Measurements from ENCODE around the gene PEAK3.

The PEAK3 gene

DNA sequence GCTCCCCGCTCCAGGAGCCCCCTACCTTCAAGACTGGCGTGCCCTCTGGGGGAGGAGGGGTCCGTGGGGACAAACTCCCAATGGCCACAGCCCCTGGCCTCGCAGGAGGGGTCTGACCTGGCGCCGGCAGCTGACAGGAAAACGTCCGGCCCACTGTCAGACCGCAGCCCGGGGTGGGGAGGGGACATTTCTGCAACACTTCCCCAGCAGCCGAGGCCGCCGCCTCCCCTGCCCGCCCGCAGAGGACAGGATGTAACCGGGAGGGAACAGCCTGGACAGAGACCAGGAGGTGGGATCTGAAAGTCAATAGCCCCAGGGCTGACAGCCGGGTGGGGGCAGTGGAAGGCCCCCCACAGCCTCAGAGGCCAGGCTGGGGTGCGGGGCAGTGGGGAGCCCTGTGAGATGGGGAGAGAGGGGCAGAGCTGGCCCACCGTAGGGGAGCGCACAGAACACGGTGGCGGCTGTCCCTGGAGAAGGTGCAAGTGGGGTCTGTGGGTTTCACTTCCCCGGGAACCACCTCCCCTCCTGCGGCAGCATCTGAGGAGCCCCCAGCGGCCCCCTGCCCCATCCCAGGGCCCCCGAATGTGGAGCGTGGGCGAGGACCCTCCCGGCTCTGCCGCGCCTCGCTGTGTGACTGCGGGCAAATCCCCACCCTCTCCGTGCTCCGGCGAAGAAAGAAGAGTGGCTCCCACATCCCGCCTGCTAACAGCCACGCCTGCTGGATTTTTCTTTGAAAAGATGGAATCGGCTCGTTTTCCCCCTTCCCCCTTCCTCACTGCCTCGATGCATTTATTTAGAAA is at the start of gene PEAK3:
Gene PEAK3 (minus strand): TSS at position 114 of the 800 bp plus-strand sequence. CDS start 1,244 bp downstream, outside the sequence.
- no peak for TF ChIP-seq GATA1 (IDR thresholded peaks at IDR 0.05; ENCODE audit: low read depth, low read length)
- TF ChIP-seq POLR2A (IDR thresholded peaks at IDR 0.05; ENCODE audit: low read length), result no peak
- no peak for DNase-seq

DNA sequence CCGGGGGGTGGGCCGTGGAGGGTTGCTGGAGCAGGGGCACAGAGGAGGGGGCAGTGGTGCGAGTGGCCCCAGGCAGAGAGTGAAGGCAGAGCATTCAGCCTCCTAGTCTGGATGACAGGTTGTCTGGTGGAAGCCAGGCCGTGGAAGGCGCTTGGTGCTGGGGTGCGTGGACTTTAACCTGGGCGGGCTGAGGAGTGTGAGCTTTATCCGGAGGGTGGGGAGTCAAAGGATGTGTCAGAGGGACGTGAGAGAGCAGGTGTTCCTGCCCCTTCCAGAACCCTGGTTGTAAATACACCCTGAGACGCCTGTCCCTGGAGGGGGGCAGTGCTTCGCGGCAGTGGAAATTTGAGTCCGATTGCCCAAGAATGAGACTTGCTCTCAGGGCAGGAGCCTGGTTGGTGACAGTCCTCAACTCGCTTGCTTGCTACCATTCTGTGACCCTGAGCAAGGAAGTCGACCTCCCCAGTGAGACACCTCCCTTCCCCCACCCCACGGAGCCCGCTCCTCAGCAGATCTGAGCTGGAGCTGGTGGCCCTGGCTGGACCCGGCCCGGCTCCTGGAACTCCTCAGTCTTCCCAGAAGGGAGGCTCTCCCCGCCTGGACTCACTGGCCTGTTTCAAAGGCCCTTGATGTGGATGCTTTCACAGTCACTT is 48.8 kb upstream of the PEAK3 start:
- TF ChIP-seq GATA1 (IDR thresholded peaks at IDR 0.05; ENCODE audit: low read depth, low read length) (no peak), POLR2A (IDR thresholded peaks at IDR 0.05; ENCODE audit: low read length) (no peak)
- peak in 1 of 2 experiments; percentile 37 for DNase-seq

DNA sequence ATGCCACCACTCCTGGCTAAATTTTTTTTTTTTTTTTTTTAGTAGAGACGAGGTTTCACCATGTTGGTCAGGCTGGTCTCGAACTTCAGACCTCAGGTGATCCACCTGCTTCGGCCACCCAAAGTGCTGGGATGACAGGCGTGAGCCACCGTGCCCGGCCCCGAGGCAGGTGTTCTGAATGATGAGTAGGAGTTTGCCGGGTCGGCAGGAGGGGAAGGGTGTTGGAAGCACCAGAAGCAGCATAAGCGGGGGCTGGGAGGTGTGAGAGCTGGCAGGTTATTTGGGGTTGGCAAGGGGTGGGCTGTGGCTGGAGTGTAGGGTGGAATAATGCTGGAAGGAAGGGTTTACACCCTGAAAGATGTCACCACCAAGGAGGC is 48.3 kb upstream of the PEAK3 start:
- DNase-seq, result no peak
- TF ChIP-seq POLR2A (IDR thresholded peaks at IDR 0.05; ENCODE audit: low read length) (no peak), GATA1 (IDR thresholded peaks at IDR 0.05; ENCODE audit: low read depth, low read length) (no peak)

GRCh38 chr19:2329501-2329916 is 47.5 kb upstream of the PEAK3 start:
- DNase-seq, result no peak
- TF ChIP-seq GATA1 (IDR thresholded peaks at IDR 0.05; ENCODE audit: low read depth, low read length) (no peak), POLR2A (IDR thresholded peaks at IDR 0.05; ENCODE audit: low read length) (no peak)

GRCh38 chr19:2329149-2329478 is 47.1 kb upstream of the PEAK3 start:
- TF ChIP-seq GATA1 (IDR thresholded peaks at IDR 0.05; ENCODE audit: low read depth, low read length), result no peak
- peak in 1 of 2 experiments; percentile 51 for DNase-seq

DNA sequence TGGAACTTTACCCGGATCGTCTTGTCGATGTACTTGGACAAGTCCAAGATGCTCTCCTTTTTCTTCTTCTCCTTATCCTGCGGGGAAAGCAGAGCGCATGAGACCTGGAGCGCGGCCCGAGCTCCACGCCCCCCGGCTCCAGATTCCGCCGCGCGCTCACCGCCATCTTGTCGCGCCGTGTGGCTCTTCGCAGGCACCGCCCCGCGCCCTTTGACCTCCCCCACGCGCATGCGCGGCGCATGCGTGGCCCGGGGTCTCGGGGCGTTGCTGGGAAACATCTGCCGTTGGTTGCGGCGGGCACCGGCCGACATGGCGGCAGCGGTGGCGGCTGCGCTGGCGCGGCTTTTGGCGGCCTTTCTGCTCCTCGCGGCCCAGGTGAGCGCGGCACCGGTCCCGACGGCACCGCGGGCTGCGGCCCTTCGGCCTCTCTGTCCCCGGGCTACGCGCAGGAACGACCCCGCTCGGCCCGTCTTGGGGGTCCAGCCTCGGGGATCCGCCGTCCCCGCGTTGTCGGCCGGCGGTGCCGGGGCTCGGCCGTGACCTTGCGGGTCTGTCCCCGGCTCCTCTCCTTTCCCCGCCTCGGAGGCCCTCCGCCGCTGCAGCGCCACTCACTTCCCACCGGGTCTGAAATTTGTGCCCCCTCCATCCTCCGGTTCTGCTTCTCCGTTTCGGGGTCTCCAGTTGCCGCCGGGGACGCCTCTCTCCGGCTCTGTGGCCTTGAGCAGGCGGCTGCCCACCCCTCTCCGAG is 46.6 kb upstream of the PEAK3 start, which contains the start of the genes LSM7 and SPPL2B:
Gene LSM7 (minus strand): TSS at position 186 of the 748 bp plus-strand sequence. CDS start 20 bp downstream, at position 166.
Gene SPPL2B (plus strand): TSS at position 284 of the 748 bp plus-strand sequence. CDS start 26 bp downstream, at position 310.
- peak; percentile 86 for TF ChIP-seq POLR2A (IDR thresholded peaks at IDR 0.05; ENCODE audit: low read length)
- TF ChIP-seq GATA1 (IDR thresholded peaks at IDR 0.05; ENCODE audit: low read depth, low read length), result no peak
- DNase-seq, result peak; percentile 94 to 97

- TF ChIP-seq GATA1 (IDR thresholded peaks at IDR 0.05; ENCODE audit: low read depth, low read length), result no peak
- no peak for TF ChIP-seq POLR2A (IDR thresholded peaks at IDR 0.05; ENCODE audit: low read length)
- peak; percentile 55 to 57 for DNase-seq
These were observed 45.9 kb upstream of the PEAK3 start for GRCh38 chr19:2327773-2328400.

DNA sequence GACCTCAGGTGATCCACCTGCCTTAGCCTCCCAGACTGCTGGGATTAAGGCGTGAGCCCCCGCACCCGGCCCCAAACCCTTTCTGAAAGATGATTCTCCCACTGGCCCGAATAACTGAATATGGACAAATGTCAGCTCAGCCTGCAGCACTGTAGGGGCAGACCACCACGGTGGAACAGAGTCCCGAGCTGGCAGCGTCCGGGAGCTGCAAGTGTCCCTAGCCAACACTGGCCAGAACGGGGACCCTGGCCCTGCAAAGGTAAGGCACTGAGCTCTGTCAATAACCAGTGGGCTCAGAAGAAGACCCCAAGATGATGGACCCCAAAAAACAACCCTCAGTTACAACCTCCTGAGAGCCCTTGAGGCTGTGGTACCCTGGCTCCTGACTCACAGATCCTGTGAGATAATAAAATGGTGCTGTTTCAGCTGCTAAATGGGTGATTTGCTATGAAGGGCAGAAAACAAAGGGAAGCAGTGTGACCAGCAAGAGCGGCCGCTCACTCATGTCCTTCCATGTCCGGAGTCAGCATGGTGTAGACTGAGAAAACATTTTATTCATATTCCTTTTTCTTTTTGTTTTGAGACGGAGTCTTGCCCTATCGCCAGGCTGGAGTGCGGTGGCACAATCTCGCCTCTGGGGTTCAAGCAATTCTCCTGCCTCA is 44.9 kb upstream of the PEAK3 start:
- TF ChIP-seq GATA1 (IDR thresholded peaks at IDR 0.05; ENCODE audit: low read depth, low read length) (no peak), POLR2A (IDR thresholded peaks at IDR 0.05; ENCODE audit: low read length) (no peak)
- DNase-seq, result no peak

DNA sequence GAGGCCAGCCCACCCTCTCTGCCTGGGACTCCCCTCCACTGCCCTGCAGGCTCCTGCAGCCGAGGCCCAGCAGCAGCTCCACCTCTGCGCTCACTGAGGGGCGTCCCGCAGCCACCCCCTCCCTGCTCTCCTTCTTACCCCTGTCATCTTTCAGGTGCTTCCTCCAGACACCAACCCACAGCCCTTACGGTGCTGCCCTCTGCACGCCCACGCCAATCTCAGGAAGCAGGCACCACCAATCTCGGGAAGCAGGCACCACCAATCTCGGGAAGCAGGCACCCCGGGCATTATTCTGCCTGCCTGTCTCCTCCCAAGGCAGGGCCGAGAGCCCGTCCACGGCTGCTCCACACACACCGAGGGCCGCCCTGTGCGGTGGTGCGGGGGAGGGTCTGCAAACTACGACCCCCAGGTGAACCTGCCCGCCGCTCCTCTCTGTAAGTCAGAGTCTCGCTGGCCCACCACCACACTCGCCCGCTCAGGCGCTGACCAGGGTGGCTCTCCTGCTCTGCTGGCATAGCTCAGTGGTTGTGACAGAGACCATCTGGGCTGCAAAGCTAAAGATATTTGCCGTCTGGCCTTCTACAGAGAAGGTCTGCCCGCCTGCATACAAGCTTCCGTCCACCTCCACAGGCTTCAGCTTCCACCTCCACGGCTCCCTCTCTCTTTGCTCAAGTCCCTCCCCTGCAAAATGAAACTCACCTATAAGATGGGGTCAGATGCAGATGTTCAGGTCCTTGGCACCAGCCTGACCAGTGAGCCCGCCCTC is 43.5 kb upstream of the PEAK3 start:
- TF ChIP-seq GATA1 (IDR thresholded peaks at IDR 0.05; ENCODE audit: low read depth, low read length) (no peak), POLR2A (IDR thresholded peaks at IDR 0.05; ENCODE audit: low read length) (no peak)
- no peak for DNase-seq

DNA sequence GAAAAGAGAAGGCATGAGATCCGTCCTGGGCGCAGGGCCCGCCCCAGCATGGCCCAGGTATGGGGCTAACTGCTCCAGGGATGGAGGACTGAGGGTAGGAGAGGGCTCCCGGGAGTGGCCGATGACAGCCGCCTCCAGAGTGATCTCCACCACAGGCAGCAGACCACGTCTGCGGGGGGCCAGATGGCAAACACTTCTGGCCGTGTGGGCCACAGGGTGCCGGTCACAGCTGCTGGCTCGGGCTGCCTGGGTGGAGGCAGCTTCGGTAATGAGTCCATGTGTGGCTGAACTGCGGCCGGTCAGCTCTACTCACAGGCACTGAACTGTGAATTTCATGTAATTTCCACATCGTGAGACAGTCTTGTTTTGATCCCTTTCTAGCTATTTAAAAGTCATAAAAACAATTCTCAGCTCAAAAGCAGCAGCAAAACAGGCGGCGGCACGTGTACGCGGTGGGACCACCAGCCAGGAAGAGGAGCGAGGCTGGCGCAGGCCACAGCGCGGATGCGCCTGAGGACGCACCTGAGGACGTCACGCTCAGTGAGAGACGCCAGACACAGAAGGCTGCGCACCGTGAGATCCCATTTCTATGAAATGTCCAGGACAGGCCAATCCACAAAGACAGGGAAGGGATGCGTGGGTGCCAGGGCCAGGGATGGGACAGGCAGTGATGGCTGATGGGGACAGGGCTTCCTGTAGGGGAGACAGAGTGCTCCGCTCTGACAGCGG is 42.4 kb upstream of the PEAK3 start:
- DNase-seq, result no peak
- TF ChIP-seq GATA1 (IDR thresholded peaks at IDR 0.05; ENCODE audit: low read depth, low read length) (no peak), POLR2A (IDR thresholded peaks at IDR 0.05; ENCODE audit: low read length) (no peak)

DNA sequence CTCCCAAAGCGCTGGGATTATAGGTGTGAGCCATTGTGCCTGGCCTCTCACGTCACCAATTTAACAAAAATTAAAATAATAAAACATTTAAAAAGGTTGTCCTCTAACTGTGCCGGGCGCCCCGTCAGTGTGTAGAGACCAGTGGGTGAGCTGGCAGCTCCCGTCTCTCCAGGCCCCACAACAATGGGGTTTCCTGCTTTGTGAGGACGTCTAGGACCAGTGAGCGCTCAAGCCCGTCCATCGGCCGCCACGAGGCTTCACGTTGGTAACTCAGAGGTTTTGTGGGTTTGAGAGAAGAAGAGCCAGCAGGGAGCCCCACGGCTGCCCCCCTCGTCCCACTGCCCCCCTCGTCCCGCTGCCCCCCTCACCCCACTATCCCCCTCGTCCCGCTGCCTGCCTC is 41.7 kb upstream of the PEAK3 start:
- DNase-seq, result no peak
- TF ChIP-seq GATA1 (IDR thresholded peaks at IDR 0.05; ENCODE audit: low read depth, low read length) (no peak), POLR2A (IDR thresholded peaks at IDR 0.05; ENCODE audit: low read length) (no peak)
